GM19025 (cell line): ENCODE data around the gene CMSS1.

Experiments used
- ATAC-seq: cut with Tn5 transposase; IDR thresholded peaks from one replicate; pipeline ENCODE4 v1.9.1; 2021; ENCODE audit warnings: mild to moderate bottlenecking, low read depth, moderate library complexity; ENCODE audit not compliant: unreplicated experiment

The CMSS1 gene

DNA sequence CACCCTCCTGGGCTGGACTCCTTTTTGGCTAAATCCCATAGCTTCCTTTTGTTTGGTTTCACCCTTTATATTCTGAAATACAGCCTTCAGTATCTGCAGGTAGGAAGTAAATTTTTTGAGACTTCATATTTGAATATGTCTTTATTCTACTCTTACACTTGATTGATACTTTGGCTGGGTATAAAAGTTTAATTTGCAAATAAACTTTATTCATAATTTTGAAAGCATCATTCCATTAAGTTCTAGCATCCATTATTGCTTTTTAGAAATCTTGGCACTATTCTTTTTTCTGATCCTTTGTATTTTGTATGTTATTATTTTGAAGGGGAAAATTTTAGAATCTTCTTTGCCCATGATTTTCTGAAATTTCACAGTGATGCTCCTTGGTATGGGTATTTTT lies 337.9 kb downstream of the CMSS1 start:
- ATAC-seq = no peak

- no peak for ATAC-seq
These were observed 340.0 kb downstream of the CMSS1 start for GRCh38 chr3:100157685-100158084.

- no peak for ATAC-seq
These were observed 341.3 kb downstream of the CMSS1 start for GRCh38 chr3:100158918-100159330.

DNA sequence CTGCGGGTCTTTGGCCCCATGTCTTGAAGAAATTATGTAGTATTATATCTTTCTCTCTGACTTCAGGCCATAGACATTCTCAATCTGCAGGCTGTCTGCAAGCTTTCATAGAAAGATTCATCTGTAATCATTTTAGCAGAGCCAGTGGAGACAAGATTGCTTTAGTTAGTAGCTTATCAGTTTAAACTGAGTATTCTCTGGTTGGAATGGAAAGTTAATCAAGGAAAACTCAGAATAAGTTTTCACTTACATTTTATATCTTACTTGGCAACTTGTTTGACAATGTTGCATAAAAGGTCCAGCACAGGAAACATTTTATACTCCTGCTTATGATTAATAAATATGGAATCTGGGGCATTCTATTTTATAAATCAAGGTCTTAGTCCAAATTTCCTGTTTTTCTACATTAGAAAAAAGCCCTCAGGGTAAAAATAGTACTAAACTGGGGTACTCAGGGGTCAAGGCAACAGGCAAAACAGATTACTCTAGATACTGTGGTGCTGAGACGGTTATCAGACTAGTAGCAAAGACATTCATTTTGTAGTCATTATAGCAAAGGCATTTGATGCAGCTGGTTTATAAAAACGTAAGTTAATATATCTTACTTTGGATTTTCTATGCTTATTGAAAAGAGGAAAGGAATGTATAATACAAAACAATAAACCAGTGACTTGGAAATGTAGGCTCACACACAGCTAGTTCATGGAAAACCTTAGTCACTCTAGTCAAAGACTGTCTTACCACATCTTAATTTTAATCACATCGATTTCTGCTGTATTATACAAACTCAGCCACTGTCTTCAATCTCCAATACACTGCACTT lies 341.9 kb downstream of the CMSS1 start:
- no peak for ATAC-seq

GRCh38 chr3:100160521-100160920 lies 342.9 kb downstream of the CMSS1 start:
- ATAC-seq = no peak

- no peak for ATAC-seq
These were observed 346.1 kb downstream of the CMSS1 start for GRCh38 chr3:100163787-100164186.

GRCh38 chr3:100164743-100165142 lies 347.1 kb downstream of the CMSS1 start:
- no peak for ATAC-seq

DNA sequence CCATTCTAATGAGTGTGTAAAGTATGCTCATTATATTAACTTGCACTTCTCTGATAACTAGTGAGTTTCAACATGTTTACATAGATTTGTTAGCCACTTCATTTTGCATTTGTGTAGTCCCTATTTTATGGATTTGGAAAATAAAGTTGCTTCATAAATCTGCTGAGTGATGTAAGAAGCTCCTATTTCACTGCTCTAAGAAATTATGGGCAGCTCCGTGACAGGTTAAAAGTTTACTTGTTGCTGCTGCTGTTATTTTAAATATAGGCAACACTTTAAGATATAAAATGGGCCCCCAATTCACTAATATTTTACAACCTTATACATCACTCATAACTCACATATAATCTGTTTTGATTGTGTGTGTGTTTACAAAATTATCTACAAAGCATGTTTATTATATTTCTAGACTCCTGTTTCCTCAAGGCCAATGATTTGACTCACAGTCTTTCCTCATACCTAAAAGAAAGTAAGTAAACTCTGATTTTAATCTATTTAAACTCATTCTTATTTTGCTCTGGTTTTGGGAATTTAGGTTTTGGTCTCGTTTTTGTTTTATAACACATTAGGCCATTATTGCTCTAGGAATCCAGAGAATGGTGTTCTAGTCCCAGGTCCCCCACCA lies 348.4 kb downstream of the CMSS1 start:
- no peak for ATAC-seq

DNA sequence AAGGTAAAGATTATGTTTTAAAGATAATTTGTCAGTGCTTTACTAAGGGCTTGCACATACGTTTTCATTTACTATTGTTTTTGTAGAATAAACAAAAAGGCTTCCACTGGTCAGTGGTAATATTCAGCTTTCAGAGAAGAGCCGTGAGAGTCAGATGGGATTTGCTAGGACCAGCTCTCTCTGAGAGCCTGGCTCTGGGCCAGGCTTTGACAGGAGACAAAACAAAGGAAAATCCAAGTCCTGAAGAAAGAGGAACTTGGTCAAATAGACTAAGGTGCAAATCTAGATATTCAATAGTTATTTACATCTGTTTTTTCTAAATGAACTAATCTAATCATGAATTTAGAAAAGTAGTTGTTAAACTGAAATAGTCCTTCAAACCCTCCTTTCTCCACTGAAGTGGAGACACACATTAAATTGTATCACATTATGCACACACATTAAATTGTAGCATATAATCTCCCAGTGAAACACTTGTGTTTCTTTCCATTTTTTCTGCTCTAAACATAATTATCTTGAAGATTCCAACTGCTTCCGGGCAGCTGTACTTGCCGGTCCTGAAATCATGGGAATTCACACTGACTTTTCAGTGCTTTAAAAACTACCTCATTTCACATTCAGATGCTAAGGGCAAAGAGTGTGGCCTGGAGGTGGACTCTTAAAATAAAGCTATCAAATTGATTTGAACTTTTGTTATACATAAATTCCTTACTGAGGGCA lies 351.7 kb downstream of the CMSS1 start:
- no peak for ATAC-seq

DNA sequence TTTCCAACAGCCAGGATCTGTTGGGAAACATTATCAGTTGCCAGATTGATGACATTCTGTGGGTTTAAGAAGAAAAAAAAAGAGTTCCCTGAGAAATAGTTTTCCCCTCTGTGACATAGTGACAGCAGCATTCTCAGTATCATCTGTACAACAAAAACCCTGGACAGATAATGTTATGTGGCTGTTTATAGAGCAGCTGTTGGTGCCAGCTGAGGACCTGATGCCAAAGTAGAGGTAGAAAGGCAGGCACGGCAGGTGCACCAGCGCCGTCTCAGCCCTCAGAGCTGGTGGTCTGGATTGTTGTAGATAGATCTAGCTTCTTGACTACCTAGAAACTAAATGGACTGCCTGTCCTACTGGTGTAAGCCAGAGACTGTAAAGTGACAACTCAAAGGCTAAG lies 352.8 kb downstream of the CMSS1 start:
- no peak for ATAC-seq

DNA sequence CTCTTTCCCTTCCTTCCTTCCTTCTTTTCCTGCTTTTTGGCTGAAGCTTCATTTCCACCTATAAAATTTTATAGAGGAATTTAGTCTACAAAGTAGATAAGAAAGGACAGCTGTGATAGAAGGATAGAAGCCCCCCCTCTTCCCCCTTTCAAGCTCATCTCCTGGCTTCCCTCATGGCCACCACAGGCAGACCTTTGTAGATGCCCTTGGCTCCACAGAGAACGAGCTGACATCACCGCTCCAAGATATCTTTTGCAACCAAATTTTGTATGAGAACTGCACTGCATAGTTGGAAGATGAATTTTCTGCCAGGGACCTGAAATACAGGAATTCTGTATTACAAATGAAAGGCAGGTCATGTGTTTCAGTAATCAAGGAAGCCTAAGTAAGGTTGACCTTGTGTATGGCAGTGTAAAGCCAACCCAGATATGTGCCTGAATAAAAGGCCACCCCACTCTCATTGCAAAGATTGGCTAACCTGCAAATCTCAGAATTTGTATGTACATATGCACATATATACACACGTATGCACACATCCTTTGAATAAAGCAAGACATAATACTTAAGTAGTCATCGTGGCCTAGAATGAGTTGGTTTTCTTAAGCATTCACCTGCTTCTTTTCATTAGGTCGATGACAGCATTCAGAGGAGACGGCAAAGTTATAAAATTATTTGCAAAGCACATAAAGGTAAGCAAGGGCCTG lies 353.7 kb downstream of the CMSS1 start:
- no peak for ATAC-seq

GRCh38 chr3:100173961-100174360 lies 356.3 kb downstream of the CMSS1 start:
- no peak for ATAC-seq

DNA sequence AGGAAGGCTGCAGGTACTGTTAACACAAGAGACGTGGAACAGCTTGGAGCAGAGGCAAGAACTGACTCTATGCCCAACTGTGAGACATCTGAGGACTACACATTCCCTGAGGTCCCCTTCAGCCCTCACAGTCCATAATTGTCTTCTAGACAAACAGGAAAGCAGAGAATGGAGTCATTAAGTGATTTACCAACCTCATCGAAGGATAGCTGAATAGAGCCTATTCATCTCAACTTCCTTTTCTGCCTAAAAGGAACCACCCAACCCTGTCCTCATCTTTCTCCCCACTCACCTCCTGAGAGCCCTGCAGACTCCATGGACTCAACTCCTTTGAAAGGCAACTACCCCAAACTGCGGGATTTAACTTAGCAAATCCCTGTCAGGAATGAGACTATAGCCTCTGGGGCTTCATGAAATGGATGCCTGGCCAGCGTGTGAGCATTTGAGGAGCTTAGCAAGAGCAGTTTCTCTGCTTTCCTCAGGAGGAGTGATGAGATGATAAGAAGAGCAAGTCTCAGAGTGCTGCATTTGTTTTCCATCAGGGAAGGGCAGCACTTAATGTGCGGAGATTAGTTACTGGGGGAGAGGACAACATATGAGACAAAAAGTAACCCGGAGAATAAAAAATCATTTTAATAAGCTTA lies 358.1 kb downstream of the CMSS1 start:
- no peak for ATAC-seq

GRCh38 chr3:100179692-100180349 lies 362.2 kb downstream of the CMSS1 start:
- no peak for ATAC-seq

DNA sequence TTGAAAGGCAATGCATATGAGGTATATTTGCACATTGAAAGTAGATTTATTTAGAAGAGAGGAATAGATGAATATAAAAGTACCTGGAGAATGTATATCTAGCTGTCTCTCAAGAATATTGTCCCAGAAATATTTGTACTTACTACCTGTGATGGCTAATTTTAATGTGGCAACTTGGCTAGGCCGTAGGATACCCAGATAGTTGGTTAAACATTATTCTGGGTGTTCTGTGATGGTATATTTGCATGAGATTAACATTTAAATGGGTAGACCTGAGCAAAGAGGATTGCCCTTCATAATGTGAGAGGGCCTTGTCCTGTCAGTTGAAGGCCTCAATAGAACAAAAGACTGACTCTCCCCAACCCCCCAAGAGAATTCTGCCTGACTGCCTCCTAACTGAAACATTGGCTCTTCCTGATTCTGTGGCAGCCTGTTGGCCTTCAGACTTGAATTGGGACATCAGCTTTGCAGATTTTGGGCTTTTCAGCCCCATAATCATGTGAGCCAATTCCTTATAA lies 366.0 kb downstream of the CMSS1 start:
- ATAC-seq = no peak

- no peak for ATAC-seq
These were observed 367.4 kb downstream of the CMSS1 start for GRCh38 chr3:100184948-100185570.

GRCh38 chr3:100185847-100186246 lies 368.2 kb downstream of the CMSS1 start:
- no peak for ATAC-seq

DNA sequence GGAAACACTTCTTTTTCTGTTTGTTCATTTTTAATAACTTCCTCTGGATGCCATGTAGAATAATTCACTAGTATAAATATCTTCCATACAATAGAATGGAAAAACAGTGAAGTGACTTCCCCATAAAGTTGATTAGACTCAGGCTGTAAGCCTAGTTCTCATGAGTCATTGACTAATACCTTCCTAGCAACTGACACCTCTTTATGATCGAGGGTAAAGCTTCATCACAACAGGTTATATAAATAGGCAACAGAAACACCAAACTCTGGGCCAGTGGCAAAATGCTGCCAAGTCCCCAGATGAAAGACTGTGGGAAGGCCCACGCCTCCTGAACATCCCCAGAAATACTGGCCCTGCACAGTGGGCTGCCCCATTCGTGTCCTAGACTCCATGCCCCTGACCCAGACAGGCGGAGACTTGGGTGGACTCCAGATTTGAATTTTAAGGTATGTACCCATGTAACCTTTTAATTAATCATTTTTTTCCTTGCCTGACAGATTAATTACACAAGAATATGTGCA lies 371.8 kb downstream of the CMSS1 start:
- no peak for ATAC-seq

GRCh38 chr3:100195375-100195774 lies 377.7 kb downstream of the CMSS1 start:
- no peak for ATAC-seq
